ENCODE results near the gene ACTA2. TPM values are rescaled to one million over a fixed set of nuclear protein-coding genes. Genes with fewer than 3 reads are reported as not detected.

The ACTA2 gene
- polyA plus RNA-seq, 1 experiment: 815 TPM

DNA sequence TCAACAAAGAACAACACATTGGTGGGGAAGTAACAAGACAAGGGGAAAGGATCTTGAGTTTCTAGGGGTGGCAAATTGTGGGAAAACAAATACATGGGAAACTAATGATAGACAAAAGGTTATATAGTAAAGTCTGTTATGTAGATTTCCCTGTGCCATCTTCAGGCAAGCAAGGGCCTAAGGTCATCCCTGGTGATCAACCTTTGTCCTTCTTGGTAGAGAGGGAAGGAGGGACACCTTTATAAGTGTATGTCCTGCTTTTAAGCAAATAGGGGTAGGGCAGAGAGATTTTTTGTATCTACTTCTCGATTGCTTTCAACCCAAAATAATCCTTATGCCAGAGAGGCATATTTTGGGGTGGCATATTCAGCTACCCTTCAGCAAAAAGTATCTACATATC lies 11.8 kb upstream of the ACTA2 start:
- TF ChIP-seq, protein P1, sequence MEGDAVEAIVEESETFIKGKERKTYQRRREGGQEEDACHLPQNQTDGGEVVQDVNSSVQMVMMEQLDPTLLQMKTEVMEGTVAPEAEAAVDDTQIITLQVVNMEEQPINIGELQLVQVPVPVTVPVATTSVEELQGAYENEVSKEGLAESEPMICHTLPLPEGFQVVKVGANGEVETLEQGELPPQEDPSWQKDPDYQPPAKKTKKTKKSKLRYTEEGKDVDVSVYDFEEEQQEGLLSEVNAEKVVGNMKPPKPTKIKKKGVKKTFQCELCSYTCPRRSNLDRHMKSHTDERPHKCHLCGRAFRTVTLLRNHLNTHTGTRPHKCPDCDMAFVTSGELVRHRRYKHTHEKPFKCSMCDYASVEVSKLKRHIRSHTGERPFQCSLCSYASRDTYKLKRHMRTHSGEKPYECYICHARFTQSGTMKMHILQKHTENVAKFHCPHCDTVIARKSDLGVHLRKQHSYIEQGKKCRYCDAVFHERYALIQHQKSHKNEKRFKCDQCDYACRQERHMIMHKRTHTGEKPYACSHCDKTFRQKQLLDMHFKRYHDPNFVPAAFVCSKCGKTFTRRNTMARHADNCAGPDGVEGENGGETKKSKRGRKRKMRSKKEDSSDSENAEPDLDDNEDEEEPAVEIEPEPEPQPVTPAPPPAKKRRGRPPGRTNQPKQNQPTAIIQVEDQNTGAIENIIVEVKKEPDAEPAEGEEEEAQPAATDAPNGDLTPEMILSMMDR (IDR thresholded peaks at IDR 0.05; ENCODE audit: low read depth, low read length): no peak
- no peak for DNase-seq (ENCODE audit: low read depth, low spot score)
- no peaks in the 10 kb centered on the region for H3K27me3 ChIP-seq (ENCODE audit: control insufficient read depth, insufficient read depth, low read length)
- CTCF ChIA-PET: interaction anchor here (1.3 to 1.6 kb wide), 3 partner anchors 23 to 32 kb away, joined by 4 to 7 read pairs (median 4); no protein-coding TSS in a partner anchor
- H3K4me3 ChIP-seq (ENCODE audit: low read depth, low read length): no peak overlapping the region
- POLR2A ChIA-PET: interaction anchor here (0.6 kb wide), 1 partner anchor 18 kb away, joined by 3 read pairs; no protein-coding TSS in a partner anchor
- no peak overlapping the region for H3K27ac ChIP-seq (ENCODE audit: low read depth, low read length)
- H3K9me3 ChIP-seq (ENCODE audit: control insufficient read depth, insufficient read depth, low read length): no peaks in the 10 kb centered on the region

DNA sequence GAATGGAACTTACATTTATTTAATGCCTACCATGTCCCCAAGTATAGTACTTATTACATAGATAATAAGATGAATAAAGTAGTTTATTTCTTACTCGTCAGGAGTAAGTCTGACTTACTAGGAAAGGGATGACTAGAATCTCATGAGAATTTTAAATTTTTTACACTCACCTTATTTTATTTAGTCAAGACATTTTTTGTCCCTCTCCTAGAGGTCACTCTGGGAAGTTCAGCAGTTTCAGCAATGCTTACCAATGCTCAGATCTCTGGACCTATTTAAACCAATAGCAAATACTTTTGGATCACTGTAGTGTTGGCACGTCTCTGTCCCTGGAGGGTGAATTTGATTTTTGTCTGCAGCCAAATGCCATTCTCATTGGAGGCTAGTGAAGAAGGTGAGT lies 10.7 kb upstream of the ACTA2 start:
- DNase-seq (ENCODE audit: low read depth, low spot score): no peak
- TF ChIP-seq, protein P1 (IDR thresholded peaks at IDR 0.05; ENCODE audit: low read depth, low read length): 0 out of 2 replicates have a peak, but pooled peaks have one; percentile 13
- ChIA-PET POLR2A (no interaction called here), CTCF (interaction anchor here (1.2 to 1.5 kb wide), 2 partner anchors 24 to 31 kb away, joined by 3 to 5 read pairs; no protein-coding TSS in a partner anchor)
- Histone ChIP-seq H3K9me3 (ENCODE audit: control insufficient read depth, insufficient read depth, low read length) (no peaks in the 10 kb centered on the region), H3K27me3 (ENCODE audit: control insufficient read depth, insufficient read depth, low read length) (no peaks in the 10 kb centered on the region), H3K27ac (ENCODE audit: low read depth, low read length) (no peak overlapping the region), H3K4me3 (ENCODE audit: low read depth, low read length) (no peak overlapping the region)

DNA sequence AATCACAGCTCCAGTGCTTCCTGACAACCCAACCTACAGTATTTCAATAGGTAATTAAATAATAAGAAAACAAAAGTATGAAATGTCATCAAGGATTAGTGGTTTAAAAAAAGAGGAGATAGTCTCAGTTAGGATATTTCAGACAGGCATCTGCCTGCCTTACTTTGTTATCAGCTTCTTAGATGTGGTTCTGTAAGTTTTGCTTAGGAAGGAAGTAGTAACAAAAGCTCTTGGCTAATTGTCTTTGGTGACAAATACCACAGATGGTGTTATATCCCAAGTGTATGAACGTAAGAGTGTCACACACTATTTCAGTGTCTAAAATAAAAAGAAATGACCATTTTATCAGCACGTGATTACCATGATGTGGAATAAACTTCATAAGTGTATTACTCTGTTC lies 9.8 kb upstream of the ACTA2 start:
- ChIA-PET POLR2A (no interaction called here), CTCF (interaction anchor here (1.5 kb wide), 1 partner anchor 25 kb away, joined by 5 read pairs; no protein-coding TSS in a partner anchor)
- no peak overlapping the region for H3K27ac ChIP-seq (ENCODE audit: low read depth, low read length)

DNA sequence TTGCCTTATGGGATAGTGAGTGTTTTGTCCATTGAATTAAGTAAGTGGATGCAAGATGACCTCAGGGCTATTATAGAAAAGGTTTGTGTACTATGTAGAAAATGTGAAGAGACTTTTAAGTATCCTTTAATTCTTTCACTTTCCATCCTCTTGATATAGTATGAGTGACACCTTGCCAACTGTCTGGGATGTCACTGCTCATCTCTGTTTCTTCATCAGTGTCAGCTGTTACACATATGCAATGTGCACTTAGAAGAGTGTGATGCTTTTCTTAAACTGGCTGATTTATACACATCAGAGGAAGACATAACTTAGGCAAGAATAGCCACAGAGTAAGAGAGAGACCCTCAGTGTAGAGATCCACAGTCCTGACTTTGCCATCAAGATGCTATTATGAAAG lies 8.7 kb upstream of the ACTA2 start:
- CTCF ChIA-PET: interaction anchor here (1.8 kb wide), 1 partner anchor 26 kb away, joined by 8 read pairs; no protein-coding TSS in a partner anchor
- TF ChIP-seq, protein P1 (IDR thresholded peaks at IDR 0.05; ENCODE audit: low read depth, low read length): no peak
- Histone ChIP-seq H3K27ac (ENCODE audit: low read depth, low read length) (no peak overlapping the region), H3K27me3 (ENCODE audit: control insufficient read depth, insufficient read depth, low read length) (no peaks in the 10 kb centered on the region), H3K4me3 (ENCODE audit: low read depth, low read length) (no peak overlapping the region), H3K9me3 (ENCODE audit: control insufficient read depth, insufficient read depth, low read length) (no peaks in the 10 kb centered on the region)
- no peak for DNase-seq (ENCODE audit: low read depth, low spot score)
- POLR2A ChIA-PET: no interaction called here

More for the DNA sequence above, 9.8 kb upstream of the ACTA2 start:
- DNase-seq (ENCODE audit: low read depth, low spot score): no peak
- Histone ChIP-seq H3K9me3 (ENCODE audit: control insufficient read depth, insufficient read depth, low read length) (no peaks in the 10 kb centered on the region), H3K4me3 (ENCODE audit: low read depth, low read length) (no peak overlapping the region), H3K27me3 (ENCODE audit: control insufficient read depth, insufficient read depth, low read length) (no peaks in the 10 kb centered on the region)
- TF ChIP-seq, protein P1 (IDR thresholded peaks at IDR 0.05; ENCODE audit: low read depth, low read length): no peak

DNA sequence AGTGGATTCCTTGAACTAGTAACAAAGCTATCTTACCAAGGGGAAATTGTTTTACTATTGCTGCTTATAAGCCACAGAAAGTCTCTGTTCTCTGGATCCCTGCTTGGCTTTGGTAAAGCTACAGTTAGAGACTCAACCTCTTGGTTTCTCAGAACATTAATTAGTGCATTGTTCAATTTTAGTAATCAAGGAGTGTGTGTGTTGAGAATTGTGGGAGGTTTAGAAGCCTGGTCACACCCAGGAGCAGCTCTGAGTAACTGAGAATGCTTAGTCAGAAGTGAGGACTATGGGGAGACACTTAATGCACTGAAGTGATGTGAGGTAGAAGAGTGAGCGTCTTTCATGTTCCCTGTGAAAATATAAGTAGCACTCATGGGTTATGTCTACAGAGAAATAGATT lies 8.2 kb upstream of the ACTA2 start:
- POLR2A ChIA-PET: no interaction called here
- Histone ChIP-seq H3K9me3 (ENCODE audit: control insufficient read depth, insufficient read depth, low read length) (no peaks in the 10 kb centered on the region), H3K27me3 (ENCODE audit: control insufficient read depth, insufficient read depth, low read length) (no peaks in the 10 kb centered on the region), H3K4me3 (ENCODE audit: low read depth, low read length) (no peak overlapping the region), H3K27ac (ENCODE audit: low read depth, low read length) (no peak overlapping the region)
- TF ChIP-seq, protein P1 (IDR thresholded peaks at IDR 0.05; ENCODE audit: low read depth, low read length): no peak
- DNase-seq (ENCODE audit: low read depth, low spot score): no peak
- CTCF ChIA-PET: interaction anchor here (1.8 kb wide), 1 partner anchor 26 kb away, joined by 8 read pairs; no protein-coding TSS in a partner anchor
